HepG2 (cell line): Measurements from ENCODE around the gene NUCB1. TPM values are rescaled to one million over a fixed set of nuclear protein-coding genes. Genes with fewer than 3 reads are reported as not detected.

Experiments used
- ATF3 ChIP-seq: sonication (generic); formaldehyde crosslinking; IDR thresholded peaks from 2 replicates; pipeline ENCODE4 v1.4.0; 2020; ENCODE audit warnings: missing genetic modification reagents
- BORCS8-MEF2B ChIP-seq: sonication (generic); formaldehyde crosslinking; IDR thresholded peaks from 2 replicates; pipeline ENCODE4 v1.8.0; 2022; ENCODE audit warnings: mild to moderate bottlenecking, missing genetic modification reagents
- CEBPB ChIP-seq: IDR thresholded peaks from 2 replicates; pipeline ENCODE4 v1.6.1; 2011; ENCODE audit warnings: low read depth, low read length, improper control_type of control experiment, borderline replicate concordance
- ETV6 ChIP-seq: sonication (generic); formaldehyde crosslinking; conservative IDR thresholded peaks from 2 replicates; pipeline ENCODE4 v1.4.0; 2020; ENCODE audit warnings: missing genetic modification reagents
- JUND ChIP-seq: sonication (generic); formaldehyde crosslinking; IDR thresholded peaks from 2 replicates; pipeline ENCODE4 v1.8.0; 2022; ENCODE audit warnings: mild to moderate bottlenecking, missing genetic modification reagents
- KDM2A ChIP-seq: sonication (generic); formaldehyde crosslinking; IDR thresholded peaks from 2 replicates; pipeline ENCODE4 v1.4.0; 2020; ENCODE audit warnings: low read depth, missing genetic modification reagents, borderline replicate concordance
- MAF1 ChIP-seq: sonication (generic); formaldehyde crosslinking; IDR thresholded peaks from 2 replicates; pipeline ENCODE4 v1.5.0; 2020; ENCODE audit warnings: missing genetic modification reagents, borderline replicate concordance
- MIER2 ChIP-seq: IDR thresholded peaks from 2 replicates; pipeline ENCODE4 v1.6.1; 2016; ENCODE audit warnings: missing biosample characterization, missing genetic modification reagents
- PHF8 ChIP-seq: sonication (generic); formaldehyde crosslinking; IDR thresholded peaks from 2 replicates; pipeline ENCODE4 v1.5.0; 2020; ENCODE audit warnings: missing genetic modification reagents
- REXO4 ChIP-seq: sonication (generic); formaldehyde crosslinking; IDR thresholded peaks from 2 replicates; pipeline ENCODE4 v1.8.0; 2022; ENCODE audit warnings: missing genetic modification reagents, mild to moderate bottlenecking, borderline replicate concordance
- SIX4 ChIP-seq: sonication (generic); formaldehyde crosslinking; IDR thresholded peaks from 2 replicates; pipeline ENCODE4 v1.4.0; 2020; ENCODE audit warnings: missing genetic modification reagents
- TBX2 ChIP-seq: sonication (generic); formaldehyde crosslinking; IDR thresholded peaks from 2 replicates; pipeline ENCODE4 v1.5.0; 2020; ENCODE audit warnings: missing genetic modification reagents, mild to moderate bottlenecking, borderline replicate concordance
- TRAFD1 ChIP-seq: sonication (generic); formaldehyde crosslinking; IDR thresholded peaks from 2 replicates; pipeline ENCODE4 v1.5.1; 2020; ENCODE audit warnings: missing genetic modification reagents, mild to moderate bottlenecking, borderline replicate concordance
- ZFP36L2 ChIP-seq: sonication (generic); formaldehyde crosslinking; IDR thresholded peaks from 2 replicates; pipeline ENCODE4 v1.4.0; 2020; ENCODE audit warnings: missing genetic modification reagents
- ZFP91 ChIP-seq: sonication (generic); formaldehyde crosslinking; IDR thresholded peaks from 2 replicates; pipeline ENCODE4 v1.9.0; 2022; ENCODE audit warnings: missing genetic modification reagents, mild to moderate bottlenecking, borderline replicate concordance
- ZNF10 ChIP-seq: sonication (generic); formaldehyde crosslinking; IDR thresholded peaks from 2 replicates; pipeline ENCODE4 v1.4.0; 2020; ENCODE audit warnings: mild to moderate bottlenecking, low read depth, missing genetic modification reagents, borderline replicate concordance
- ZNF274 ChIP-seq: sonication (generic); formaldehyde crosslinking; IDR thresholded peaks from 2 replicates; pipeline ENCODE4 v1.5.1; 2020; ENCODE audit warnings: mild to moderate bottlenecking, missing genetic modification reagents
- ZNF446 ChIP-seq: sonication (generic); formaldehyde crosslinking; IDR thresholded peaks from 2 replicates; pipeline ENCODE4 v1.5.0; 2020; ENCODE audit warnings: mild to moderate bottlenecking, missing genetic modification reagents
- ZNF512 ChIP-seq: sonication (generic); formaldehyde crosslinking; IDR thresholded peaks from 2 replicates; pipeline ENCODE4 v1.4.0; 2020; ENCODE audit warnings: mild to moderate bottlenecking, missing genetic modification reagents
- ZNF574 ChIP-seq: sonication (generic); formaldehyde crosslinking; IDR thresholded peaks from 2 replicates; pipeline ENCODE4 v1.4.0; 2020; ENCODE audit warnings: missing genetic modification reagents
- ZNF720 ChIP-seq: sonication (generic); formaldehyde crosslinking; IDR thresholded peaks from 2 replicates; pipeline ENCODE4 v1.4.0; 2020; ENCODE audit warnings: missing genetic modification reagents
- ZNF772 ChIP-seq: sonication (generic); formaldehyde crosslinking; IDR thresholded peaks from 2 replicates; pipeline ENCODE4 v1.5.0; 2020; ENCODE audit warnings: mild to moderate bottlenecking, missing genetic modification reagents
- ZNF841 ChIP-seq: sonication (generic); formaldehyde crosslinking; IDR thresholded peaks from 2 replicates; pipeline ENCODE4 v1.8.1; 2023; ENCODE audit warnings: missing genetic modification reagents, borderline replicate concordance
- polyA plus RNA-seq, 8 experiments: library from polyadenylated mRNA; depleted of rRNA in 3 of 8; stranded (reverse) in 7 of 8; unstranded in 1 of 8; fragments of >200 nt; fragmentation: Illumina TruSeq in 4 of 8; extraction: Trizol in 4 of 8; gene quantifications; 2 replicates each; pipeline versions ENCODE4 v1.2.1 to v1.2.3, GENCODE V29; 2011 to 2016; ENCODE audit warnings: low read depth in 4 of 8, missing spikeins in 1 of 8, mixed read lengths in 1 of 8; ENCODE audit not compliant: insufficient read depth in 1 of 8
- total RNA-seq, 5 experiments: library from RNA; depleted of rRNA; stranded (reverse); fragments of >200 nt; fragmentation: Illumina TruSeq; extraction: Trizol; gene quantifications; 2 replicates each; pipeline ENCODE4 v1.2.3, GENCODE V29; 2016; ENCODE audit warnings: low read depth in 1 of 5

The NUCB1 gene
- total and polyA plus RNA-seq, 2 of the 13 experiments (the other 11 are each of a cell fraction or from before 2014, with no cell fraction given): 82.3 to 106 TPM

GRCh38 chr19:48907671-48908070 lies 7.6 kb downstream of the NUCB1 start (continued):
- TF ChIP-seq SIX4 (CRISPR knock-in tag): no peak
- TF ChIP-seq ZFP91 (CRISPR knock-in tag): no peak; the same call in 1 of the 2 replicates
- no peak for TF ChIP-seq ZNF10
- peak; percentile 28; the same call in 1 of the 2 replicates for TF ChIP-seq ZNF574 (CRISPR knock-in tag)
- TF ChIP-seq MAF1 (CRISPR knock-in tag): no peak
- TF ChIP-seq JUND (CRISPR knock-in tag): 0 out of 2 replicates have a peak, but pooled peaks have one; percentile 15
- peak; percentile 53; the same call in 1 of the 2 replicates for TF ChIP-seq MIER2 (CRISPR knock-in tag)
- TF ChIP-seq ZNF512 (CRISPR knock-in tag): no peak
- TF ChIP-seq TRAFD1 (CRISPR knock-in tag): peak; percentile 28; the same call in 1 of the 2 replicates
- peak; percentile 95 for TF ChIP-seq ATF3 (CRISPR knock-in tag)
- TF ChIP-seq TBX2 (CRISPR knock-in tag): no peak
- peak; percentile 77 for TF ChIP-seq CEBPB
- no peak for TF ChIP-seq ETV6 (CRISPR knock-in tag)
- no peak; the same call in 1 of the 2 replicates for TF ChIP-seq BORCS8-MEF2B (CRISPR knock-in tag)
- no peak for TF ChIP-seq ZNF720
- no peak for TF ChIP-seq REXO4 (CRISPR knock-in tag)
- TF ChIP-seq PHF8 (CRISPR knock-in tag): peak; percentile 38
- TF ChIP-seq ZFP36L2 (CRISPR knock-in tag): no peak
- TF ChIP-seq ZNF772 (CRISPR knock-in tag): peak; percentile 59; the same call in 1 of the 2 replicates
- TF ChIP-seq ZNF841 (CRISPR knock-in tag): no peak
- TF ChIP-seq ZNF446: no peak
- TF ChIP-seq KDM2A: peak; percentile 42; the same call in 1 of the 2 replicates
- TF ChIP-seq ZNF274 (CRISPR knock-in tag): peak; percentile 24; the same call in 1 of the 2 replicates
